DOHH2 (cell line): ENCODE results near the gene NAV2.

Source experiments
- H3F3A ChIP-seq: fragments of 200-600 bp; sonication (generic), shearing (Covaris generic); 2 replicates; pipeline ENCODE4 v1.6.0; 2016; ENCODE audit warnings: antibody characterized with exemption, mild to moderate bottlenecking; ENCODE audit not compliant: control insufficient read depth, insufficient read depth
- H3K27ac ChIP-seq: fragments of 200-600 bp; sonication (generic); 2 replicates; pipeline ENCODE4 v1.5.1; 2014; ENCODE audit warnings: low read depth, mild to moderate bottlenecking, low read length, moderate library complexity
- H3K27me3 ChIP-seq: fragments of 200-600 bp; sonication (generic); 2 replicates; pipeline ENCODE4 v1.6.1; 2014; ENCODE audit warnings: mild to moderate bottlenecking, low read length, mixed read lengths; ENCODE audit not compliant: control insufficient read depth
- H3K36me3 ChIP-seq: fragments of 200-600 bp; sonication (generic); 2 replicates; pipeline ENCODE4 v1.6.1; 2014; ENCODE audit warnings: mild to moderate bottlenecking, low read length, moderate library complexity, mixed read lengths; ENCODE audit not compliant: control insufficient read depth
- H3K4me1 ChIP-seq: fragments of 200-600 bp; sonication (generic); 2 replicates; pipeline ENCODE4 v1.6.1; 2014; ENCODE audit warnings: mild to moderate bottlenecking, low read length, mixed read lengths; ENCODE audit not compliant: control insufficient read depth
- H3K4me2 ChIP-seq: fragments of 200-600 bp; sonication (generic); 2 replicates; pipeline ENCODE4 v1.6.0; 2014; ENCODE audit warnings: mild to moderate bottlenecking, low read length, moderate library complexity
- H3K4me3 ChIP-seq: fragments of 200-600 bp; sonication (generic); 2 replicates; pipeline ENCODE4 v1.5.1; 2014; ENCODE audit warnings: mild to moderate bottlenecking, low read length, mixed read lengths
- H3K79me2 ChIP-seq: fragments of 200-600 bp; sonication (generic); 2 replicates; pipeline ENCODE4 v1.6.1; 2014; ENCODE audit warnings: mild to moderate bottlenecking, low read length, mixed read lengths; ENCODE audit not compliant: control insufficient read depth
- H3K9me2 ChIP-seq: fragments of 200-600 bp; sonication (generic); replicated peaks from 2 replicates; pipeline ENCODE4 v1.6.1; 2014; ENCODE audit warnings: mild to moderate bottlenecking, low read length, mixed read lengths; ENCODE audit not compliant: control insufficient read depth
- H3K9me3 ChIP-seq: fragments of 200-600 bp; sonication (generic); 2 replicates; pipeline ENCODE4 v1.6.1; 2014; ENCODE audit warnings: antibody characterized with exemption, low read length, mixed read lengths; ENCODE audit not compliant: control insufficient read depth, insufficient read depth
- H4K20me1 ChIP-seq: fragments of 200-600 bp; sonication (generic); 2 replicates; pipeline ENCODE4 v1.6.0; 2014; ENCODE audit warnings: low read depth, mild to moderate bottlenecking, antibody characterized with exemption, low read length, moderate library complexity; ENCODE audit not compliant: control insufficient read depth, insufficient read depth
- EZH2phosphoT487 ChIP-seq: fragments of 200-600 bp; sonication (generic); IDR thresholded peaks from 2 replicates; pipeline ENCODE4 v1.6.1; 2017; ENCODE audit warnings: borderline replicate concordance, mild to moderate bottlenecking, antibody characterized with exemption, low read length, moderate library complexity, mixed read lengths
- TF ChIP-seq, protein P1 (sequence below): fragments of 200-600 bp; sonication (generic); IDR thresholded peaks from one replicate; pipeline ENCODE4 v1.5.1; 2014; ENCODE audit warnings: antibody characterized with exemption, mild to moderate bottlenecking, low read depth, low read length; ENCODE audit not compliant: poor library complexity, severe bottlenecking

NAV2 gene

DNA sequence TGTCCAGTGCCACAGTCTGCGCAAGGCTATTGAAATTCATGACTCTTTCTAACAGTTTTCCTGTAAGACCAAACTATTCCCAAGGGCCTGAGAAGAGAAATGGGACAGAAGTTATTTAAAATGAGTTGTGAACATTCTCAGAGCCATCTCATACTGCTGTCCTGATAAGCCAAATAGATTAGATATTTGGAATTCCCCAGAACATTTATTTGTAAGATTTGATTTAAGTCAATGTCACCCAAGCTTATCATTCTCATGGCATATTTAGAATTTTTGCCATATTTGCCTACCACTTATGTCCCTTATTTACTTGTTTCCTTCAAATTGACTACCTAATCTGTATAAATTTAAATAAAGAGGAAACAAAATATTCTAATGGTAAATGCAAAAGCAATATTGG is 82.4 kb downstream of the NAV2 start:
- Histone ChIP-seq H3K36me3 (no peaks in the 10 kb centered on the region), H3K27me3 (no peaks in the 10 kb centered on the region), H3K9me3 (no peaks in the 10 kb centered on the region), H3K4me2 (no peak overlapping the region), H3F3A (no peaks in the 10 kb centered on the region), H4K20me1 (no peaks in the 10 kb centered on the region), H3K27ac (no peak overlapping the region), H3K9me2 (no peaks in the 10 kb centered on the region), H3K4me1 (peaks cover 2% of the 10 kb centered on the region; the same call in 1 of the 2 replicates), H3K79me2 (no peaks in the 10 kb centered on the region), H3K4me3 (no peak overlapping the region)
- no peak for TF ChIP-seq EZH2phosphoT487
- TF ChIP-seq, protein P1, sequence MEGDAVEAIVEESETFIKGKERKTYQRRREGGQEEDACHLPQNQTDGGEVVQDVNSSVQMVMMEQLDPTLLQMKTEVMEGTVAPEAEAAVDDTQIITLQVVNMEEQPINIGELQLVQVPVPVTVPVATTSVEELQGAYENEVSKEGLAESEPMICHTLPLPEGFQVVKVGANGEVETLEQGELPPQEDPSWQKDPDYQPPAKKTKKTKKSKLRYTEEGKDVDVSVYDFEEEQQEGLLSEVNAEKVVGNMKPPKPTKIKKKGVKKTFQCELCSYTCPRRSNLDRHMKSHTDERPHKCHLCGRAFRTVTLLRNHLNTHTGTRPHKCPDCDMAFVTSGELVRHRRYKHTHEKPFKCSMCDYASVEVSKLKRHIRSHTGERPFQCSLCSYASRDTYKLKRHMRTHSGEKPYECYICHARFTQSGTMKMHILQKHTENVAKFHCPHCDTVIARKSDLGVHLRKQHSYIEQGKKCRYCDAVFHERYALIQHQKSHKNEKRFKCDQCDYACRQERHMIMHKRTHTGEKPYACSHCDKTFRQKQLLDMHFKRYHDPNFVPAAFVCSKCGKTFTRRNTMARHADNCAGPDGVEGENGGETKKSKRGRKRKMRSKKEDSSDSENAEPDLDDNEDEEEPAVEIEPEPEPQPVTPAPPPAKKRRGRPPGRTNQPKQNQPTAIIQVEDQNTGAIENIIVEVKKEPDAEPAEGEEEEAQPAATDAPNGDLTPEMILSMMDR = no peak

DNA sequence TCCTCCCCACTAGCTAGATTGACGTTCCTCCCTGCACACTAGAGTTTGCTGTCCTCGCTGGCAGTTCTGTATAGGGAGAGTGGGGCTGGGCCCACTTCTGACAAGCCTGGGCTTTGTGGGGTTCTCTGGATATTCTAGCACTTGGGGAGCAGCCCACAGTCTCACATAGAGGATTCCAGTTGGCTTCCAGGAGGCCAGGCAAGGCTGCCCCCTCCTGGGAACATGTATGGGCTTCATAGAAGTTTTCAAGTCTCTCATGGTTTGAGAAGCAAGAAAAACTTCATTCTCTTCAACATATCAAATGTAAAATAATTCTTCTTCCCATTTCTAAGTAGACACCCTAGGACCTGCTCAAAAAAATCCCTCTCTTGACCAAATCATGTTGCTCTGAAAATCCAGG is 87.5 kb downstream of the NAV2 start:
- Histone ChIP-seq H3K27me3 (no peaks in the 10 kb centered on the region), H4K20me1 (no peaks in the 10 kb centered on the region), H3K27ac (no peak overlapping the region), H3K4me3 (no peak overlapping the region), H3K36me3 (no peaks in the 10 kb centered on the region), H3K9me3 (no peaks in the 10 kb centered on the region), H3K4me2 (no peak overlapping the region), H3F3A (no peaks in the 10 kb centered on the region), H3K4me1 (no peaks in the 10 kb centered on the region), H3K9me2 (no peaks in the 10 kb centered on the region), H3K79me2 (no peaks in the 10 kb centered on the region)
- TF ChIP-seq, protein P1 = no peak
- TF ChIP-seq EZH2phosphoT487 = no peak

DNA sequence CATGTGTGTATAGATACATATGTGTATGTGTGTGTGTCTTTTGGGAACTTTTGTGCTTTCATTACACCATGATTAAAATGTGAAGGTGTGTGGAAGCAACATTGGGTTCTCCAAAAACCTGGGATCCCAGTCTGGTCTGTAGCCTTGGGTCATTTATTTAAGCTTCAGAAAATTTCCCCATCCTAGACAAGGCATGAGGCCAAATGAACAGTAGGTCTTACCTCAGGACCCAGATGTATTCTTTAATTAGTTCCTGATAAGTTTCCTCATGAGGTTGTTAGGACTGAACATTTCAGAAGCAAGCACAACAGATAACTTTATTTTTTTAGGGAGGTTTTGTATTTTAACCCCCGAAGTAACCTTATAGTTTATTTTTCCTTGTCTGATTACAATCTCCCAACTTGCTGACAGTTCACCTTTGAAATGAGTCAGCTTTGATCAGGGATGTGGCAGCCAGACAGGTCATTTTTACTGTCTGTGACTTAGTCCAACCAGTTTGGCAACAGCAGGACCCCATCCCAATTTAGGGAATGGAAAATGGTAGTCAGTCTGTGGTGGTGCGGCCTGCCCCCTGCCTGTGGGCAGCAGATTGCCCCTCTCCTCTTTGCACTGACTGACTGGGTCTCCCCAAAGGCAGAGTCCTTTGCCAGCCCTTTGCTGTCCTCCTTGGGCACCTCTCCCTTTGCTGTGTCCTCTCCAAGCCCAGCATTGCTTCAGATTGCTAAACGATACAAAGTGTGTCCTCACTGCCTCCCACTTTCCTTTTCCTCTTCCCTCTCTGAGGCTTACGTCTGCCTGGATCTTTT is 88.3 kb downstream of the NAV2 start:
- no peaks in the 10 kb centered on the region for H3K4me1 ChIP-seq
- no peak overlapping the region for H3K4me3 ChIP-seq
- H3K27ac ChIP-seq = no peak overlapping the region
- H3K27me3 ChIP-seq = no peaks in the 10 kb centered on the region
- H3K9me2 ChIP-seq = no peaks in the 10 kb centered on the region
- TF ChIP-seq EZH2phosphoT487 = no peak
- TF ChIP-seq, protein P1 = no peak
- H3K4me2 ChIP-seq = no peak overlapping the region
- no peaks in the 10 kb centered on the region for H3K36me3 ChIP-seq
- no peaks in the 10 kb centered on the region for H3K9me3 ChIP-seq
- no peaks in the 10 kb centered on the region for H3F3A ChIP-seq
- no peaks in the 10 kb centered on the region for H3K79me2 ChIP-seq
- H4K20me1 ChIP-seq = no peaks in the 10 kb centered on the region
